Measurements from ENCODE around the gene P2RX3. TPM values are rescaled to one million over a fixed set of nuclear protein-coding genes. Genes with fewer than 3 reads are reported as not detected.

P2RX3 gene
- total RNA-seq, 1 experiment from 2014 or later = not detected

GRCh38 chr11:57403802-57404147 lies 65.6 kb downstream of the P2RX3 start:
- Histone ChIP-seq H3F3A (ENCODE audit: insufficient read depth, low read depth) (peaks cover 41% of the 10 kb centered on the region), H3K79me2 (ENCODE audit: low read depth) (no peaks in the 10 kb centered on the region), H3K27ac (no peak overlapping the region), H3K4me1 (replicated peaks; ENCODE audit: insufficient read depth) (peaks cover 18% of the 10 kb centered on the region), H3K9me3 (ENCODE audit: insufficient read depth, low read depth) (no peaks in the 10 kb centered on the region), H3K27me3 (ENCODE audit: insufficient read depth, low read depth) (no peaks in the 10 kb centered on the region), H3K36me3 (ENCODE audit: low read depth) (peaks cover 26% of the 10 kb centered on the region), H2AFZ (no peak overlapping the region), H3K4me3 (no peak overlapping the region), H4K20me1 (ENCODE audit: insufficient read depth) (no peaks in the 10 kb centered on the region; the same call in 1 of the 2 replicates), H3K4me2 (no peak overlapping the region), H3K9me2 (ENCODE audit: insufficient read depth) (no peaks in the 10 kb centered on the region)
- intact Hi-C loops (cut with micrococcal nuclease; ENCODE audit: unreplicated experiment) = no loop called here
- ChIA-PET CTCF (no interaction called here), POLR2A (ENCODE audit: unreplicated experiment) (no interaction called here)
- TF ChIP-seq EZH2 (IDR thresholded peaks at IDR 0.05; ENCODE audit: low read depth) = no peak
- DNase-seq = no peak
- BruUV-seq (replicated peaks) = no TSS peak

DNA sequence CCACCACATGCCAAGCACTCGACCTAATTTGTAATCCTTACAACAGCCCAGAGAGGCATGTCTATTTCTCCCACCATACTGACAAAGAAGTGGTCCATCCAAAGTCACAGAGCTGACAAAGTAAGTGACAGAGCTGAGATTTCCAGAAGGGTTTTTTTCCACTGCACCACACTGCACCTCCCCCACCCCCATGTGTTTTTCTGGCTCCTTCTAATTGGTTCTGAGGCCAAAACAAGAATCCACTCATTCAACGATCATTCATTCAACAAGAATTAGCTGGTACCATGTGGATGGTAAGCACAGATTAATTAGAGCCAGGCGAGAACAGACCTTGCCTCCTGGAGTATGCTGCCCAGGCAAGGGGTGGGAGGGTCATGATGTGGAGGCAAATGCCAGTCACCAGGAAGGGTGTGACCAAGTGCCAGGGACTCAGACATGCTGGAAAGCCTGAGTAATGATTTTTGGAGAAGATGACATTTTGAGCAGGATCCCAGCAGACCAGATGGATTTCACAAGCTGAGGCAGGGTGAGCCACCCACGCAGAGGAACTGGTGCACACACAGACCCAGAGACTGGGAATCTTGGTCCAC lies 67.2 kb downstream of the P2RX3 start:
- H3K4me1 ChIP-seq (replicated peaks; ENCODE audit: insufficient read depth) = peaks cover 18% of the 10 kb centered on the region
- no peaks in the 10 kb centered on the region for H3K9me3 ChIP-seq (ENCODE audit: insufficient read depth, low read depth)
- no peaks in the 10 kb centered on the region for H3K79me2 ChIP-seq (ENCODE audit: low read depth)
- H3K4me2 ChIP-seq = no peak overlapping the region
- CTCF ChIA-PET = no interaction called here
- TF ChIP-seq EZH2 (IDR thresholded peaks at IDR 0.05; ENCODE audit: low read depth) = no peak
- no peak for TF ChIP-seq CTCF (conservative IDR thresholded peaks at IDR 0.05)
- H3K27ac ChIP-seq = no peak overlapping the region
- peak in 1 of 2 experiments; percentile 34 for DNase-seq
- POLR2A ChIA-PET (ENCODE audit: unreplicated experiment) = no interaction called here
- H3K9me2 ChIP-seq (ENCODE audit: insufficient read depth) = no peaks in the 10 kb centered on the region
- H2AFZ ChIP-seq = no peak overlapping the region
- H3F3A ChIP-seq (ENCODE audit: insufficient read depth, low read depth) = peaks cover 50% of the 10 kb centered on the region
- H3K27me3 ChIP-seq (ENCODE audit: insufficient read depth, low read depth) = no peaks in the 10 kb centered on the region
- no peak overlapping the region for H3K4me3 ChIP-seq
- peaks cover 2% of the 10 kb centered on the region for H4K20me1 ChIP-seq (ENCODE audit: insufficient read depth)
- H3K36me3 ChIP-seq (ENCODE audit: low read depth) = peaks cover 31% of the 10 kb centered on the region
- intact Hi-C loops (cut with micrococcal nuclease; ENCODE audit: unreplicated experiment) = no loop called here
- BruUV-seq (replicated peaks) = no TSS peak

- peak in 1 of 2 experiments; percentile 2 for DNase-seq
- Histone ChIP-seq H3K9me3 (ENCODE audit: insufficient read depth, low read depth) (no peaks in the 10 kb centered on the region), H3K27me3 (ENCODE audit: insufficient read depth, low read depth) (no peaks in the 10 kb centered on the region), H3K36me3 (ENCODE audit: low read depth) (peaks cover 37% of the 10 kb centered on the region), H3K4me2 (no peak overlapping the region), H3F3A (ENCODE audit: insufficient read depth, low read depth) (peaks cover 57% of the 10 kb centered on the region), H3K79me2 (ENCODE audit: low read depth) (no peaks in the 10 kb centered on the region), H4K20me1 (ENCODE audit: insufficient read depth) (peaks cover 7% of the 10 kb centered on the region), H3K4me1 (replicated peaks; ENCODE audit: insufficient read depth) (peaks cover 18% of the 10 kb centered on the region), H2AFZ (no peak overlapping the region), H3K9me2 (ENCODE audit: insufficient read depth) (no peaks in the 10 kb centered on the region), H3K27ac (no peak overlapping the region), H3K4me3 (no peak overlapping the region)
- BruUV-seq (replicated peaks) = no TSS peak
- intact Hi-C loops (cut with micrococcal nuclease; ENCODE audit: unreplicated experiment) = no loop called here
- CTCF ChIA-PET = interaction anchor here (0.6 kb wide), 1 partner anchor 1287 kb away, joined by 3 read pairs; no protein-coding TSS in a partner anchor
- POLR2A ChIA-PET (ENCODE audit: unreplicated experiment) = no interaction called here
- TF ChIP-seq EZH2 (IDR thresholded peaks at IDR 0.05; ENCODE audit: low read depth) = no peak
- no peak for TF ChIP-seq CTCF (conservative IDR thresholded peaks at IDR 0.05)
Measured at GRCh38 chr11:57406337-57406904, 68.3 kb downstream of the P2RX3 start.

Data from PC-9 (cell line).